T-helper 22 cell (primary cell): ENCODE measurements around the gene RET.

ENCODE experiments used
- DNase-seq: peaks from one replicate; pipeline ENCODE4 v3.0.0-alpha.2; 2020; ENCODE audit warnings: low read depth

RET gene

DNA sequence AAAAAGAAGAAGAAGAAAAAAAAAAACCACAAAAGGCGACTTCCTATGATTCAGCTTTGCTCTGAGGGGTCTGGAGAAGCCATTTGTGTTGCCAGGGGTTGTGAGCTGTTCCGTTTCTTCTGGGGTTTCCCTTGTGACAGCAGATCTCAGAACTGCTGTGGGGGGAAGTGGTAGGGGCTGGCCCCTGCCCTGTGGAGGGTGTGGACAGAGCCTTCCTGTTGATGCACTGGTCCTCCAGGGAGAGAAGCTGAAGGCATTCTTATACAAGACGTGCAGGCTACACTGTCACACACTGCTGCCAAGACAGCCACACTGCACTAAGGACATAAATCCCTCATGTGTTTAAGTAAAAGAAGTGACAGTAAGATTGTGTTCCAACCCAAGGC lies 44.1 kb downstream of the RET start:
- no peak for DNase-seq

DNA sequence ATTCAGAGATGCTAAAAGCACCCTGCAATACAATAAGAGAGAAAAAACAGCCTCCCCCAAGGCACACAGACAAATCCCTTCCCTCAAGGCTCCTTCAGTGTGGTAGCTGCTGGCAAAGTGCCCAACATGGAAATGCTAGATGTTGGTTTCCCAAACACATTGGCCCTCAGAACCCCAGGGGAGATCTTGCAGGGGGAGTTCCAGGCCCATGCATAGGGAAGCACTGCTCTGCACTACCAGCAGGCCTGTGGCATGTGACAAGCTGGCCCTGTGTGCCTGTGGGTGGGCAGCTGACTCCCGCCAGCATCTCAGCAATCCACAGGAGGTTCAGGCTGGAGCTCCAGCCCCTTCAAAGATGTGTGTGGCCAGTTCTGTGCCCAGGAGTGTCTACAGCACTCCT lies 44.6 kb downstream of the RET start:
- no peak for DNase-seq

DNA sequence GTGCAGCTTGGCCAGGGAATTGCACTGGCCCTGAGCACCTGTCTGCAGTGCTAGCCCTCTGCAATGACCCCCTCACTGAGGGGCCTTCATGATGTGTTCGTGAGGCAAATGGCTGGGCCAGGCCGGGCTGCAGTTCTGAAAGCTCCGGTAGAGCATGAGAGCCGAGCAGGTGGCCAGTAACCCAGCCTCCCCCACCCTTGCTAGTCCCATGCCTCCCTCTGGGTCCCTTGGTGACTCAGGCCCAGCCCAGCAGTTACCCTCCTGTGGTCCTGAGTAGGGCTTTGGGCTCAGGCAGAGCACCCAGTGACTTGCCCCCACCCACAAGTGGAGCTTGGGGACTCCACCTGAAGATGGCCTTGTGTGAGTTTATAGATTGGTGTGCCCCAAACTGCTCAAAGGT lies 45.2 kb downstream of the RET start:
- DNase-seq: no peak

DNA sequence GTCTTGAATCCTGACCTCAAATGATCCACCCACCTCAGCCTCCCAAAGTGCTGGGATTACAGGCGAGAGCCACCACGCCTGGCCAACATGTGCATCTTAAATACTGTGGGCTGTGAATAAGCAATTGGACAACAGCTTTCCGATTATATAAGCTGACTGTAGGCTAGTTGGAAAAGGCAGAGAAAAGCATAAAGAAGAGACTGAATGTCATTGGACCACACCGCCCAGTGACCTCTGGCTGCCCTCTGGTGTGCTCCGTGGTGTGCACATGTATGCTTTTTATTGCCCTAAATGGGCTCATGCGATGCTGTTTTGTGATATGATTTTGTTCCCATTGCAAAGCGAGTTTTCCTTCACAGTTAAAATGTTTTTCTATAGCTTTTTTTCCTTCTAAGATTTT lies 46.0 kb downstream of the RET start:
- no peak for DNase-seq

DNA sequence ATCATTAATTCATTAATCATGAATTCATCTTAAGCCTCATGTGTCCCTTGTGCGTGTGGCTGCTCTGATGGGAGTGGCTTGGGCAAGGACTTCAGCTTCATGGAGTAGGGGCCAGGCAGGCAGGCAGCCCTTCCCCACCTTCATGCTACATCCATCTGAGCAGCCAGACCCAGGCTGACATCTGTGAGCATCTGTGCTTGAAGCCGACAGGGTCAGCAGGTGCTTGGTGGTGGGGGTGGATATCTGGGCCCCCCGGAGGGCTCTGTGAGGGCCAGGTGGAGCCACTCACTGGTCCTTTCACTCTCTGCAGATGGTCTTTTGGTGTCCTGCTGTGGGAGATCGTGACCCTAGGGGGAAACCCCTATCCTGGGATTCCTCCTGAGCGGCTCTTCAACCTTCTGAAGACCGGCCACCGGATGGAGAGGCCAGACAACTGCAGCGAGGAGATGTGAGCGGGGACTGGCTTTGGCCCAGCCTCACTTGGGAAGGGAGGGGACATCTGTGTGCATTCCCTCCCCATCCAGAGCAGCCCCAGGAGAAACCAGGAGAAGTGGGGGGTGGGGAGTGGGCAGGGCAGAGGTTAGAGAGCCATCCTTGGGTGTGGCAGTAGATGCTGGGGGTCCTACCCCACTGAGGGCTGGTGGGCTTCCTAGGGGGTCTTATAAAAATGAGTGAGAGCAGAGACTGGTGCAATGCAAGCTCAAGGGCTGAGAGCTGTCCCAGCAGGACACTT lies 46.7 kb downstream of the RET start:
- no peak for DNase-seq

DNA sequence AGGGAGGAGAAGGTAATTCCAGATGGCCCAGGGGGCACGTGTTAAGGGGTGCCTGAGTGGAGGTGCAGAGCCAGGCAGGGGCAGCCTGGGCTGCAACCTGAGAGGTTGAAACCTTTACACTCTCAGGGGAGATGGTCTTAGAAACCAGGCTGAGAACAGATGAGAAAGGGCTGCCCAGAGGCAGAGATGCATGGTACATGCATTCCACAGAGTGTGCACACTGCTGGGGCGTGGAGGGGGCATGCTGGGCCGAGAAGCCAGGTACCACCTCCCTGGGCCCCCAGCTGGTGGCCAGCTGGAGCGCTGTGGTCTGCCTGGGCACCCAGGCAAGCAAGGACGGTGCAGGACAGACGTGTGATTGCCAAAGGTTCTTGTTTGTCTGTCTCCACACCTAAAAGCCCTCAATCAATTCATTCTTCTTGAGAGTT lies 47.2 kb downstream of the RET start:
- no peak for DNase-seq

DNA sequence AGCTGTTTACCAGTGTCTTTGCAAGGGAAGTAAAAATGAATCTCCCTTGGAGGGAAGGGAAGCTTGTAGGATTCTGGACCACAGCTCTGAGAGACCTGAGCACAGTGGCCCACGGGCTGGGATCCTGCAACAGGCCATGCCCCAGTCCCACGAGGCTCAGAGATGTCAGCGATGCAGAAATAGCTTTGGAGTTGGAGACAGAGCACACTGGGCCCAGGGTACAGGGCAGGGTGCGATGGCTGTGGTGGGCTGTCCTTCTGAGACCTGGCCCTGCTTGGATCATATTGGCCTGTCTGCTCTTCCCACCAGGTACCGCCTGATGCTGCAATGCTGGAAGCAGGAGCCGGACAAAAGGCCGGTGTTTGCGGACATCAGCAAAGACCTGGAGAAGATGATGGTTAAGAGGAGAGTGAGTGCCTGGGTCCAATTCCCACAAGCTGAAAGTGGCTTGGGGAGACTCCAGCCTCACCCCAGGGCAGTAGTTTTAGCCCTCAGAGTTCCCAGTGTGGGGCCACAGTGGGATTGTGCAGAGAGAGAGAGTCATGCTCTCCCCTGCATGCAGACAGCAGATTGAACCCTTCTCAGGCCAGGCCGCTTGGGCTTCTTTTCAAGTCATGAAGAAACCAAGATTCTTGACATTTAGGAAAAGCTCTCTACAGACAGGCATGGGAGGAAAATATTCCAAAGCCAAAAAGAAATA lies 47.9 kb downstream of the RET start:
- DNase-seq: no peak

DNA sequence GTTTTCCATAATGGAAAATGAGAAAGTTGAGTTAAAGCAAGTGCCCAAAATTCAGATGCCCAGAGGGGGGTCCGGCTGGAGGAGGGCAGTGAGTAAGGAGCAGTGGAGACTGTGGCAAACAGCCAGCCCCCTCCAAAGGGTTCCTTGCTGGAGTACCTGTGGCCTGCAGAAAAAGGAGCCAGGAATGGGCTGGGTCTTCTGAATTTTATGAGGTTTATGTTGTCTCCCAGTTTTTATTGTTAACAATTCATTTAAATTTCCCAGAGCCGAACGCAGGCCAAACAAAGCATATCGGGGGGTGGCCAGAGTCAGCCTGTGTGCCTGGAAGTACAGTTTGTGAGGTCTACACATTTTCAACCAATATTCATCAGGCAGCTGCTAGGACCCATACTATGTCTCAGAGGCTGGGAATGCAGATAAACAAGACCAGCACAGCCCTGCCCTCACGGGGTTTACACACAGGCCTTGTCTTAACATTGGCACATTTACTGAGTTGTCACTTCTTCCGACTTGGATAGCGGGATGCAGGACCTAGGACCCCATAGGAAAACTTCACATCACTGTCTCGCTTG lies 48.5 kb downstream of the RET start:
- DNase-seq: no peak

DNA sequence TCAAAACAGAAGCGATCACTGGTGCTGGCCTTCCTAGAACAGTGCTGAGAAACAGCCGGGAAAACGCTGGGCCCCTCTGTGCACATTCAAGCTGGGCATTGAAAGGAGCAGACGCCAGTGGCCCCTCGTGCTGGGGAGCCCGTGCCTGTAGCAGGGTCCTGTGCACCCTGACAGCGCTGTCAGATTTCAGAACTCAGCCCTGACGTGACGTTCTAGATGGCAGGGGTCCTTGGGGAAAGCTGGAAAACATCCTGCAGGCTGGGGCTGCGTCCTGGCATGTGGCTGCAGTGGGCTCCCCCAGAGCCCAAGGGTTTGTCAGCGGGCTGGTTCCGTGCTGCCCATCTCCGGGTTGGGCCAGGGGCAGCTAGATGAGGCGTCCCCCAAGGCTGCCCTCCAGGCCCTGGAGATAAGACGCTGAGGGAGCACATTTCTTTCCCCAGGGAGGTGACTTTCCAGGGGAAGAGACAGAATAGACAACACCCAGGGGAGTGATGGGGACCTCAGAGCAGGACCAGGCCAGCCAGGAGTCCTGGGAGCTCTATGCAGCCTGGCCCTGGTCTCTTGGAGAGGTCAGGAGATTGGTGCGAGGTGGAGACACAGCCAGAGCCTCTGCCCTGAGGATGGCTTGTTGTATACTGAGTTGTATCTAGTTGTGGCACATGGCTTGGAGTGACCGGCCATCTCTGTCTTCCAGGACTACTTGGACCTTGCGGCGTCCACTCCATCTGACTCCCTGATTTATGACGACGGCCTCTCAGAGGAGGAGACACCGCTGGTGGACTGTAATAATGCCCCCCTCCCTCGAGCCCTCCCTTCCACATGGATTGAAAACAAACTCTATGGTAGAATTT lies 49.2 kb downstream of the RET start:
- DNase-seq: no peak

DNA sequence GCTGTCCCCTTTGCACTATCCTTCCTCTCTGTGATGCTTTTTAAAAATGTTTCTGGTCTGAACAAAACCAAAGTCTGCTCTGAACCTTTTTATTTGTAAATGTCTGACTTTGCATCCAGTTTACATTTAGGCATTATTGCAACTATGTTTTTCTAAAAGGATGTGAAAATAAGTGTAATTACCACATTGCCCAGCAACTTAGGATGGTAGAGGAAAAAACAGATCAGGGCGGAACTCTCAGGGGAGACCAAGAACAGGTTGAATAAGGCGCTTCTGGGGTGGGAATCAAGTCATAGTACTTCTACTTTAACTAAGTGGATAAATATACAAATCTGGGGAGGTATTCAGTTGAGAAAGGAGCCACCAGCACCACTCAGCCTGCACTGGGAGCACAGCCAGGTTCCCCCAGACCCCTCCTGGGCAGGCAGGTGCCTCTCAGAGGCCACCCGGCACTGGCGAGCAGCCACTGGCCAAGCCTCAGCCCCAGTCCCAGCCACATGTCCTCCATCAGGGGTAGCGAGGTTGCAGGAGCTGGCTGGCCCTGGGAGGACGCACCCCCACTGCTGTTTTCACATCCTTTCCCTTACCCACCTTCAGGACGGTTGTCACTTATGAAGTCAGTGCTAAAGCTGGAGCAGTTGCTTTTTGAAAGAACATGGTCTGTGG lies 50.0 kb downstream of the RET start:
- no peak for DNase-seq

DNA sequence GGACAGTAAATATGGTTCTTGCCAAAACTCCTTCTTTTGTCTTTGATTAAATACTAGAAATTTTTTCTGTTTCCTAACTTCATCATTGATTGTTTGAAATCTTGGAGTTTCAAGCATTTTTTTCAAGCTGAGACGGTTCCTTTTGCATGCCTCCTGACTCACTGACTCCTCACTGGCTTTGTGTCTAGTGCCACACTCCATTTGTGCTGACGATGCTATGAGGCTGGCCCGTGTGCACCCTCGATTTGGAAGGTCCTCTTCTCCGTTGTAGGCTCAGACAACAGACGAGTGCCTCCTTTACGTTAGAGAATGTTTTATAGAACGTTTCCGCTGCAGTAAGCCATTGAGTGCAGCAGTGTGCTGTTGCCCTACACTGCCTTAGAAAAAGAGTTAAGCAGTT lies 50.6 kb downstream of the RET start:
- DNase-seq: no peak

DNA sequence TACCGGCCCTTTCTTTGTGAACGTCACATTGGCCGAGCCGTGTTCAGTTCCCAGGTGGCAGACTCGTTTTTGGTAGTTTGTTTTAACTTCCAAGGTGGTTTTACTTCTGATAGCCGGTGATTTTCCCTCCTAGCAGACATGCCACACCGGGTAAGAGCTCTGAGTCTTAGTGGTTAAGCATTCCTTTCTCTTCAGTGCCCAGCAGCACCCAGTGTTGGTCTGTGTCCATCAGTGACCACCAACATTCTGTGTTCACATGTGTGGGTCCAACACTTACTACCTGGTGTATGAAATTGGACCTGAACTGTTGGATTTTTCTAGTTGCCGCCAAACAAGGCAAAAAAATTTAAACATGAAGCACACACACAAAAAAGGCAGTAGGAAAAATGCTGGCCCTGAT lies 51.5 kb downstream of the RET start:
- DNase-seq: no peak

DNA sequence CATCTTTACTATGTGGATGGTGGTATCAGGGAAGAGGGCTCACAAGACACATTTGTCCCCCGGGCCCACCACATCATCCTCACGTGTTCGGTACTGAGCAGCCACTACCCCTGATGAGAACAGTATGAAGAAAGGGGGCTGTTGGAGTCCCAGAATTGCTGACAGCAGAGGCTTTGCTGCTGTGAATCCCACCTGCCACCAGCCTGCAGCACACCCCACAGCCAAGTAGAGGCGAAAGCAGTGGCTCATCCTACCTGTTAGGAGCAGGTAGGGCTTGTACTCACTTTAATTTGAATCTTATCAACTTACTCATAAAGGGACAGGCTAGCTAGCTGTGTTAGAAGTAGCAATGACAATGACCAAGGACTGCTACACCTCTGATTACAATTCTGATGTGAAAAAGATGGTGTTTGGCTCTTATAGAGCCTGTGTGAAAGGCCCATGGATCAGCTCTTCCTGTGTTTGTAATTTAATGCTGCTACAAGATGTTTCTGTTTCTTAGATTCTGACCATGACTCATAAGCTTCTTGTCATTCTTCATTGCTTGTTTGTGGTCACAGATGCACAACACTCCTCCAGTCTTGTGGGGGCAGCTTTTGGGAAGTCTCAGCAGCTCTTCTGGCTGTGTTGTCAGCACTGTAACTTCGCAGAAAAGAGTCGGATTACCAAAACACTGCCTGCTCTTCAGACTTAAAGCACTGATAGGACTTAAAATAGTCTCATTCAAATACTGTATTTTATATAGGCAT lies 52.3 kb downstream of the RET start:
- no peak for DNase-seq

DNA sequence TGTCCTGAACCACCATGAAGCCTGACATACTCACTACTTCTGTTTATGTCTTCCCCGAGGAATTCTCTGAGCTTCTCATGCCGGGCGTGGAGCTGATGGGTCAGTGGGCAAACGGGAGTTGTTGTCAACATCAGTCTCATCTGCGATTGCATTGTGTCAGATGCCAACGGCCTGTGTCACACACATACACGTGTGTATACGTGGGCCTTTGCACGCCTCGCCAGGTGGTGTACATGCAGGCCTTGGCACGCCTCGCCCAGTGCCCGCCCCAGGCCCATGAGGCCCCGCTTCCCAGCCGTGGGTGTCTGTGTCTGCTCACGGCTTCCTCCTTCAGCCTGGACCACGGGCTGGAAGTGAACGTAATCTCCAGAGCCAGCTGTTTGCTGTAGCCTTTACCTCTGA lies 53.9 kb downstream of the RET start:
- no peak for DNase-seq

DNA sequence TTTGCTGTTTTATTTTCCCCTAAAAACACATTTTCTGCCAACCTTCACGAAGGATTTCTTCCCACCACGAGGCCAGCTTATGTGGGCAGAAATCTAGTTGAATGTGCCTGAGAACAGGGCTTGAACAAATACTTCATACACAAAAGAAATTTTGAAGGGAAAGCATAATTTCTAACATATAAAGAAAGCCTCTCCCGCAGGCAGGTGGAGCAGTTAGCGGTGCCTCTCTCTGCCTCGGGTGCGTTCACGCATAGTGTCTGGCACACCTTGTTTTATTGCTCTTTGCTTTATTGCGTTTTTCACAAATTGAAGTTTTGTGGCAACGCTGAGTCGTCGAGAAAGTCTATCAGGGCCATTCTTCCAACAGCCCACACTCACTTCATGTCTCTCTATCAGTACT lies 54.4 kb downstream of the RET start:
- DNase-seq: no peak

DNA sequence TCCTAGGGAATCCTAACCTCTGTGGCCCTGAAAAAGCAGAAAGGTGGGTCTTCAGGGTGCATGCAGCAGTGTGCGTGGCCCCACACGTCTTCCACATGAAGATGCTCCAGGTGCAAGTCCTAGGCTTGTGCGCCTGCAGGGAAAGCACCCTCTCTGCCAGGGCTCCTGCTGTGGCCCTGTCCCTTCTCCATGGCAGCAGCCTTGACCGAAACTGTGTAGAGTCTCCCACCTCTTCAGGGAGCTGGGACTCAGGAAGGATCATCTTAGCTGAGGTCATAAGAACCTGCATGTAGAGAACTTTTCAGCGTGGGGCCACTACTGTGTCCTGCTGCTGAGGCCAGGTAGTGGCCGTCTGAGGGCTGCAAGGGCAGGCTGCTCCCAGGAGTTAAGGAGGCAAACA lies 55.0 kb downstream of the RET start:
- DNase-seq: no peak

DNA sequence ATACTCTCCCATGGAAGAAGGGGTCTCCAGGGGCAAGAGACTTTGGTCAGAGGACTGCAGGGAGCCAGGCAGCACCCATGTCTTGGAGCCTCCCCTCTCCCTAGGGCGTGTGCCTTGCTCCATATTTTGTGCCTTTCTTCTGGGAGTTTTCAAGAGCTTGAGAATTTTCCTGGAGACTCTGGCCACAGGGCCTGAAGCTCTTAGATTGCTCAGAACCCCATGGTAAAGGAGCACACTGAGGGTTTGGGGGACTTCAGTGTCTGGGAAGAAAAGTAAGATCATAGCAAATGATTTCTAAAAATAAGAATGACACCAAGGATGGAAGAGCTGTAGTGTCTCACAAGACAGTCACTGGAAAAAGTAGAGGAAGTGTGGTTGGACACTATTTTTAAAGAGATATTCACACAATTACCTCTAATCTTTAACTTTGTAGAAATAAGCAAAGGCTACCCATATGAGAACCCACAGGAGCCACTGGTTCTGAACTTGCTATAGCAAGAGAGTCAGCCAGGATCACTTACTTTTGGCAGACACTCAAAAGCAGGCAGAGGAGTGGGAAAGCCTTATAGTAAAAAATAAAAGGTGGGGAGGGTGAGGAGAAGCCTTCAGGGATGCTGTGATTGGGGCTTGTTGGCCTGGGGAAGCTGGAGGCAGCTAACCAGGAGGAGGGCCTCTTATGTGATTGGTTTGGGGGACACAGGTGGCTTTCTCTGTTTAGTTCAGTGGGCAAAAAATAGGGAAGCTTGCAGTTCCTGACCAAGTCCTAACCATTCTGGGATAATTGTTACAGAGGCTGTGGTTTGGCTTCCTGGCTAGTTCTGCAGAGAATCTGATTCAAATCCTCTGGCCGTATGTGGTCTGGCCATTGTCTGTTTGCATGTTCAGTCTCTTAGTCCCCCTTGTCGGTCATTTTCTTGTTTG lies 56.3 kb downstream of the RET start:
- no peak for DNase-seq

DNA sequence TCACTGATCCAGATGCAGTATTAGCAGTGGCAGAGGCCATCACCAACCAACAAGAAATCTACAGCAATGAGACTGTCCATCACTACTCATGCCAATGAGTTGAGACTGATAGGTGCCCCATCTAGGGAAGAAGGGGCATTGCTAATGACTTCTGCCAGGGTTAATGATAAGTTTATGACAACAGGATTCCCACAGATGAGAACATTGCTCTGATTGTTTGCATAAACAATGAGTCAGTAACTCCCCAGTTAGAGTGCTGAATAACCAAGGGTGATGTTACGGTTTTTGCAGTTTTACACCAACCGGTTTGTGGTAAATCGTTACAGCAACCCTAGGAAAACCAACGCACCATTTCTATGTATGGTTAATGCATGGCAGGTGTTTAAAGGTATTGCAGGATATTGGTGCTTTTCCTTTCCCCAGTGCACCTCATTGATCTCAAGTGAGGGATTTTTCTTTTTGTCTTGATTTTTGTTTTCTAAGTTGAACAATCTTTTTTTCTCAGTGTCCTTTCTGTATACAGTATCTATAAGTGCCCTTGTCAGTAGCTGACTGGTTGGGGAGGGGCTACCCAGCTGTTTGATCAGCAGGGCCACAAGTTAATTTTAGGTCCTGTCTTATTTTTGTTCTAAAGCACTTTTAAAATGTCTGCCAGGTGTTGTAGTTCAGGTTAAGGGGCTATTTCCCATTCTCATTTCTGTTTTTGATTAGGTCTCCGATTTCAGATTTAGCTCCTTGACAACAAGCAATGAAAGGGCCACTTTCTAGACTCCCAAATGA lies 57.4 kb downstream of the RET start:
- no peak for DNase-seq

DNA sequence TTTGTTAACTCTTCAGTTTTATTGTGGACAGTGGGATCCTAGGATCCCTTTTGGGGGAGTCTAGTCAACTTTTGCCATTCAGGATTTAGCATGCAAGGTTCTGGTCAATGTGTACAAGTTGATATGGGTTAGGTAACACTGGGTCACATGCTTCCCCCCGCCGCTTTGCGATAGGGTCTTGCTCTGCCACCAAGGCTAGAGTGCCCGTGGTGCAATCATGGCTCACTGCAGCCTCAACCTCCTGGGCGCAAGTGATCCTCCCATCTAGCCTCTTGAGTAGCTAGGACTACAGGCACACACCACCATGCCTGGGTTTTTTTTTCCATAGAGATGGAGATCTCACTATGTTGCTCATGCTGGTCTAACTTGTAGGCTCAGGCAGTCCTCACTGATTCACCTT lies 58.2 kb downstream of the RET start:
- DNase-seq: no peak

DNA sequence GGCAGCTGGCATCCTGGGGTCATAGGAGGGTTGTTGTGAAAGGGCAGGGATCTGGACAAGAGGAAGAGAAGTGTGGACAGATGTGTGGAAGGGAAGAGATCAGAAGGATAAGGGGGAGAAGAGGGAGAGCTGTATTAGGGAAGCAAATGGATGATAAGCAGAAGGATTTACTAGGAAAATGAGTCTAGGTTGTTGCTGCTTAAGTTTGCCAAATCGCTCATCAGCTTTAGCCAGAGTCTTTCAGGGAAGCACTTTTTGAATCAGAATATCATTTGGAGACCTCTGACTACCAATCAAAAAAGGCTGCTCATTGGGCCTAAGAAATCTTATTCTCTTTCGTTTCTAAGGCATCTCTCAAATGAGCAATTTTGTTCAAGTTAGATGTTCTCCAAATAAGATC lies 58.8 kb downstream of the RET start:
- no peak for DNase-seq
